ENCODE data around the gene GLMP.

DNA sequence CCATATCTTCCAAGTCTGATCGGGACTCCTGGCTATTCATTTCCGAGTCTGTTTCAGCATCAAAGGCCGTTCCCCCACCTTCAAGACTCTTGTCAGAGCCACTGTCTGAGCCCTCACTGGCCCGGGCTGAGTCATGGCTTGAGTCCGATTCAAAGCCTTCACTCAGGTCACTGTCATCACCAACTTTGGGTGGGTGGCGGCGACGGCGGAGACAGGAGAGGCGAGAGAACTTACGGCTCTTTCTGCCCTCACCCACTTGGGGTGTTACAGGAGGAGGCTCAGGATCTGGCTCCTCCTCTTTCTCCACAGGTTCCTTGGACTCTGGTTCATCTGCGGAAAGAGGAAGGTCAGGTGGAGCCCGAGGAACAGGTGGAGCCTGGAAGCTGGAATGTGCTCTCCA lies 29.4 kb downstream of the GLMP start:
- TF ChIP-seq, protein P1, sequence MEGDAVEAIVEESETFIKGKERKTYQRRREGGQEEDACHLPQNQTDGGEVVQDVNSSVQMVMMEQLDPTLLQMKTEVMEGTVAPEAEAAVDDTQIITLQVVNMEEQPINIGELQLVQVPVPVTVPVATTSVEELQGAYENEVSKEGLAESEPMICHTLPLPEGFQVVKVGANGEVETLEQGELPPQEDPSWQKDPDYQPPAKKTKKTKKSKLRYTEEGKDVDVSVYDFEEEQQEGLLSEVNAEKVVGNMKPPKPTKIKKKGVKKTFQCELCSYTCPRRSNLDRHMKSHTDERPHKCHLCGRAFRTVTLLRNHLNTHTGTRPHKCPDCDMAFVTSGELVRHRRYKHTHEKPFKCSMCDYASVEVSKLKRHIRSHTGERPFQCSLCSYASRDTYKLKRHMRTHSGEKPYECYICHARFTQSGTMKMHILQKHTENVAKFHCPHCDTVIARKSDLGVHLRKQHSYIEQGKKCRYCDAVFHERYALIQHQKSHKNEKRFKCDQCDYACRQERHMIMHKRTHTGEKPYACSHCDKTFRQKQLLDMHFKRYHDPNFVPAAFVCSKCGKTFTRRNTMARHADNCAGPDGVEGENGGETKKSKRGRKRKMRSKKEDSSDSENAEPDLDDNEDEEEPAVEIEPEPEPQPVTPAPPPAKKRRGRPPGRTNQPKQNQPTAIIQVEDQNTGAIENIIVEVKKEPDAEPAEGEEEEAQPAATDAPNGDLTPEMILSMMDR (optimal IDR thresholded peaks at IDR 0.05 in 1 of 3, IDR thresholded peaks at IDR 0.05 in 1 of 3, conservative IDR thresholded peaks at IDR 0.05 in 1 of 3; ENCODE audit: extremely low read depth in 1 of 3, insufficient read depth in 2 of 3, low read length in 3 of 3), result no peak
- no peak for TF ChIP-seq EZH2 (IDR thresholded peaks at IDR 0.05; ENCODE audit: low read length)
